WTC11 (cell line): Measurements from ENCODE around the gene ATP2B2.

Experiments used
- ATF2 ChIP-seq: sonication (generic); formaldehyde crosslinking; IDR thresholded peaks from 2 replicates; pipeline ENCODE4 v1.8.1; 2022; ENCODE audit warnings: low read depth, missing genetic modification reagents, borderline replicate concordance
- CREB1 ChIP-seq: sonication (generic); formaldehyde crosslinking; IDR thresholded peaks from 2 replicates; pipeline ENCODE4 v1.8.0; 2023; ENCODE audit warnings: mild to moderate bottlenecking, missing genetic modification reagents
- CREM ChIP-seq: sonication (generic); formaldehyde crosslinking; IDR thresholded peaks from 2 replicates; pipeline ENCODE4 v1.8.1; 2022; ENCODE audit warnings: mild to moderate bottlenecking, missing genetic modification reagents, moderate library complexity
- EMX1 ChIP-seq: fragments of 250-450 bp; sonication (Bioruptor Pico); IDR thresholded peaks from 2 replicates; pipeline ENCODE4 v1.8.0; 2021; ENCODE audit warnings: mild to moderate bottlenecking
- NR1H2 ChIP-seq: sonication (generic); formaldehyde crosslinking; IDR thresholded peaks from 2 replicates; pipeline ENCODE4 v1.9.0; 2021; ENCODE audit warnings: mild to moderate bottlenecking, moderate library complexity, missing genetic modification reagents
- ZNF423 ChIP-seq: fragments of 250-450 bp; sonication (Bioruptor Pico); IDR thresholded peaks from 2 replicates; pipeline ENCODE4 v2.1.2; 2022; ENCODE audit warnings: mild to moderate bottlenecking, moderate library complexity
- TF ChIP-seq, protein P1 (sequence below): fragments of 200-600 bp; IDR thresholded peaks from 2 replicates; pipeline ENCODE4 v1.8.0; 2022; ENCODE audit warnings: antibody characterized with exemption

DNA sequence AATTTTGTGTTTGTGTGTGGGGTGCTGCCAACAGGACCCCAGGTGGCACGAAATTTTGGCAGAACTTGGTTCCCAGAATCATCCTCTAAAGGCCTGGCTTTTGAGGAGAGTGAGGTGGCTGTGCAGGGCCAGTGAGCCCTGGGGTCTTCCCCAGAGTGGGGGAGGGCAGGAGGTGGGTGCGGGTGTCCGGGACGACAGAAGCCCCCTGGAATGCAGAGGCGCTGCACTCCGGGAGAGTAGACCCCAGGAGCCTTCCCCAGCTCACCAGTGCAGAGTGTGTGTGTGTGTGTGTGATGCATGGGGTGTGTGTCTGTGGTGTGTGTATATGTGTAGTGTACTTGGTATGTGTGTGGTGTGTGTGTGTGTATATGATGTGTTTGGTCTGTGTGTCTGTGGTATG lies 140.1 kb downstream of the ATP2B2 start:
- TF ChIP-seq, protein P1, sequence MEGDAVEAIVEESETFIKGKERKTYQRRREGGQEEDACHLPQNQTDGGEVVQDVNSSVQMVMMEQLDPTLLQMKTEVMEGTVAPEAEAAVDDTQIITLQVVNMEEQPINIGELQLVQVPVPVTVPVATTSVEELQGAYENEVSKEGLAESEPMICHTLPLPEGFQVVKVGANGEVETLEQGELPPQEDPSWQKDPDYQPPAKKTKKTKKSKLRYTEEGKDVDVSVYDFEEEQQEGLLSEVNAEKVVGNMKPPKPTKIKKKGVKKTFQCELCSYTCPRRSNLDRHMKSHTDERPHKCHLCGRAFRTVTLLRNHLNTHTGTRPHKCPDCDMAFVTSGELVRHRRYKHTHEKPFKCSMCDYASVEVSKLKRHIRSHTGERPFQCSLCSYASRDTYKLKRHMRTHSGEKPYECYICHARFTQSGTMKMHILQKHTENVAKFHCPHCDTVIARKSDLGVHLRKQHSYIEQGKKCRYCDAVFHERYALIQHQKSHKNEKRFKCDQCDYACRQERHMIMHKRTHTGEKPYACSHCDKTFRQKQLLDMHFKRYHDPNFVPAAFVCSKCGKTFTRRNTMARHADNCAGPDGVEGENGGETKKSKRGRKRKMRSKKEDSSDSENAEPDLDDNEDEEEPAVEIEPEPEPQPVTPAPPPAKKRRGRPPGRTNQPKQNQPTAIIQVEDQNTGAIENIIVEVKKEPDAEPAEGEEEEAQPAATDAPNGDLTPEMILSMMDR = no peak
- TF ChIP-seq ATF2 (CRISPR knock-in tag) (no peak), ZNF423 (no peak), NR1H2 (CRISPR knock-in tag) (no peak), CREB1 (CRISPR knock-in tag) (no peak), EMX1 (CRISPR knock-in tag) (no peak), CREM (CRISPR knock-in tag) (no peak)
